Panc1 (cell line): ENCODE results near the gene UBFD1.
"Not testable (repeated sequence)": the region's sequence is repeated elsewhere in the genome, so short reads cannot be mapped to it uniquely, and the experiment has no call there.

Experiments used
- SIN3A ChIP-seq: IDR thresholded peaks from 2 replicates; pipeline ENCODE4 v1.6.1; 2012; ENCODE audit warnings: low read depth, mild to moderate bottlenecking, low read length, moderate library complexity, borderline replicate concordance; ENCODE audit not compliant: insufficient read depth
- TF ChIP-seq, protein P1 (sequence below): fragments of 450-650 bp; IDR thresholded peaks from 2 replicates; pipeline ENCODE4 v1.5.1; 2017; ENCODE audit warnings: mild to moderate bottlenecking
- TF ChIP-seq, protein P2 (sequence below), 2 experiments: IDR thresholded peaks; 2 replicates each; pipeline ENCODE4 v1.6.1; 2011 to 2012; ENCODE audit warnings: low read depth in 2 of 2, control low read depth in 1 of 2, low read length in 1 of 2, mild to moderate bottlenecking in 1 of 2, moderate library complexity in 1 of 2; ENCODE audit not compliant: insufficient read depth in 1 of 2

DNA sequence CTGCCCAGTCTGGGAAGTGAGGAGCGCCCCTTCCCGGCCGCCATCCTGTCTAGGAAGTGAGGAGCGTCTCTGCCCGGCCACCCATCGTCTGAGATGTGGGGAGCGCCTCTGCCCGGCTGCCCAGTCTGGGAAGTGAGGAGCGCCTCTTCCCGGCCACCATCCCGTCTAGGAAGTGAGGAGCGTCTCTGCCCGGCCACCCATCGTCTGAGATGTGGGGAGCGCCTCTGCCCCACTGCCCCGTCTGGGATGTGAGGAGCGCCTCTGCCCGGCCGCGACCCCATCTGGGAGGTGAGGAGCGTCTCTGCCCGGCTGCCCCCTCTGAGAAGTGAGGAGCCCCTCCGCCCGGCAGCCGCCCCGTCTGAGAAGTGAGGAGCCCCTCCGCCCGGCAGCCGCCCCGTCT is 25.7 kb downstream of the UBFD1 start:
- TF ChIP-seq, protein P1, sequence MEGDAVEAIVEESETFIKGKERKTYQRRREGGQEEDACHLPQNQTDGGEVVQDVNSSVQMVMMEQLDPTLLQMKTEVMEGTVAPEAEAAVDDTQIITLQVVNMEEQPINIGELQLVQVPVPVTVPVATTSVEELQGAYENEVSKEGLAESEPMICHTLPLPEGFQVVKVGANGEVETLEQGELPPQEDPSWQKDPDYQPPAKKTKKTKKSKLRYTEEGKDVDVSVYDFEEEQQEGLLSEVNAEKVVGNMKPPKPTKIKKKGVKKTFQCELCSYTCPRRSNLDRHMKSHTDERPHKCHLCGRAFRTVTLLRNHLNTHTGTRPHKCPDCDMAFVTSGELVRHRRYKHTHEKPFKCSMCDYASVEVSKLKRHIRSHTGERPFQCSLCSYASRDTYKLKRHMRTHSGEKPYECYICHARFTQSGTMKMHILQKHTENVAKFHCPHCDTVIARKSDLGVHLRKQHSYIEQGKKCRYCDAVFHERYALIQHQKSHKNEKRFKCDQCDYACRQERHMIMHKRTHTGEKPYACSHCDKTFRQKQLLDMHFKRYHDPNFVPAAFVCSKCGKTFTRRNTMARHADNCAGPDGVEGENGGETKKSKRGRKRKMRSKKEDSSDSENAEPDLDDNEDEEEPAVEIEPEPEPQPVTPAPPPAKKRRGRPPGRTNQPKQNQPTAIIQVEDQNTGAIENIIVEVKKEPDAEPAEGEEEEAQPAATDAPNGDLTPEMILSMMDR: not testable (repeated sequence)
- TF ChIP-seq, protein P2, sequence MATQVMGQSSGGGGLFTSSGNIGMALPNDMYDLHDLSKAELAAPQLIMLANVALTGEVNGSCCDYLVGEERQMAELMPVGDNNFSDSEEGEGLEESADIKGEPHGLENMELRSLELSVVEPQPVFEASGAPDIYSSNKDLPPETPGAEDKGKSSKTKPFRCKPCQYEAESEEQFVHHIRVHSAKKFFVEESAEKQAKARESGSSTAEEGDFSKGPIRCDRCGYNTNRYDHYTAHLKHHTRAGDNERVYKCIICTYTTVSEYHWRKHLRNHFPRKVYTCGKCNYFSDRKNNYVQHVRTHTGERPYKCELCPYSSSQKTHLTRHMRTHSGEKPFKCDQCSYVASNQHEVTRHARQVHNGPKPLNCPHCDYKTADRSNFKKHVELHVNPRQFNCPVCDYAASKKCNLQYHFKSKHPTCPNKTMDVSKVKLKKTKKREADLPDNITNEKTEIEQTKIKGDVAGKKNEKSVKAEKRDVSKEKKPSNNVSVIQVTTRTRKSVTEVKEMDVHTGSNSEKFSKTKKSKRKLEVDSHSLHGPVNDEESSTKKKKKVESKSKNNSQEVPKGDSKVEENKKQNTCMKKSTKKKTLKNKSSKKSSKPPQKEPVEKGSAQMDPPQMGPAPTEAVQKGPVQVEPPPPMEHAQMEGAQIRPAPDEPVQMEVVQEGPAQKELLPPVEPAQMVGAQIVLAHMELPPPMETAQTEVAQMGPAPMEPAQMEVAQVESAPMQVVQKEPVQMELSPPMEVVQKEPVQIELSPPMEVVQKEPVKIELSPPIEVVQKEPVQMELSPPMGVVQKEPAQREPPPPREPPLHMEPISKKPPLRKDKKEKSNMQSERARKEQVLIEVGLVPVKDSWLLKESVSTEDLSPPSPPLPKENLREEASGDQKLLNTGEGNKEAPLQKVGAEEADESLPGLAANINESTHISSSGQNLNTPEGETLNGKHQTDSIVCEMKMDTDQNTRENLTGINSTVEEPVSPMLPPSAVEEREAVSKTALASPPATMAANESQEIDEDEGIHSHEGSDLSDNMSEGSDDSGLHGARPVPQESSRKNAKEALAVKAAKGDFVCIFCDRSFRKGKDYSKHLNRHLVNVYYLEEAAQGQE (IDR thresholded peaks at IDR 0.05; ENCODE audit: insufficient read depth in 1 of 2, low read depth in 2 of 2, low read length in 1 of 2): not testable (repeated sequence)
- TF ChIP-seq SIN3A: not testable (repeated sequence)
